Psoas muscle (tissue), 8 donors: ENCODE data around the gene DSC3. TPM values are rescaled to one million over a fixed set of nuclear protein-coding genes. Genes with fewer than 3 reads are reported as not detected.

ENCODE experiments used
- ATAC-seq, 4 donors: fragments of 200-7000 bp; cut with Tn5 transposase; one replicate each; pipeline ENCODE4 v1.9.1; 2020; ENCODE audit warnings: moderate library complexity in 3 of 4, mild to moderate bottlenecking in 2 of 4
- DNase-seq, 2 donors: peaks; one replicate each; pipeline ENCODE4 v3.0.0-alpha.2; 2020
- H3K27ac ChIP-seq: fragments of 200-600 bp; one replicate; pipeline ENCODE4 v1.8.0; 2022
- H3K27me3 ChIP-seq, 3 donors: fragments of 200-600 bp in 1 of 3; one replicate each; pipeline versions ENCODE4 v1.6.1 to v1.8.0; 2013 to 2022; ENCODE audit warnings: low read length in 2 of 3, mild to moderate bottlenecking in 2 of 3, moderate library complexity in 1 of 3; ENCODE audit not compliant: insufficient read depth in 3 of 3
- H3K36me3 ChIP-seq, 2 donors: fragments of 200-600 bp in 1 of 2; one replicate each; pipeline versions ENCODE4 v1.6.1 to v1.8.0; 2013 to 2022; ENCODE audit warnings: low read depth in 1 of 2, mild to moderate bottlenecking in 1 of 2, moderate library complexity in 1 of 2; ENCODE audit not compliant: insufficient read depth in 1 of 2
- H3K4me1 ChIP-seq: fragments of 200-600 bp; one replicate; pipeline ENCODE4 v1.8.0; 2022
- H3K4me3 ChIP-seq: fragments of 200-600 bp; one replicate; pipeline ENCODE4 v1.8.0; 2022; ENCODE audit warnings: mild to moderate bottlenecking
- H3K9me3 ChIP-seq: fragments of 200-600 bp; one replicate; pipeline ENCODE4 v1.8.0; 2022
- CTCF ChIP-seq: fragments of 200-600 bp; IDR thresholded peaks from one replicate; pipeline ENCODE4 v1.8.0; 2022; ENCODE audit warnings: antibody characterized with exemption
- WGBS, 3 donors: extraction: QIAGEN DNeasy Blood & Tissue Kit; methylation state at CpG; one replicate each; pipeline versions ENCODE4 v1.1.6 to v1.1.7; 2013; 5-methylcytosine and 5-hydroxymethylcytosine counted together
- intact Hi-C, 2 donors: fragments of 100-400 bp; cut with DNase I; formaldehyde crosslinking; loops; one replicate each; pipeline versions ENCODE4 v1.11.0 to v1.14.2; 2022
- polyA plus RNA-seq, 3 donors: library from polyadenylated mRNA; stranded (reverse); fragments of 200-250 nt; gene quantifications; one replicate each; pipeline ENCODE4 v1.2.3, GENCODE V29; 2013
- total RNA-seq, 4 donors: library from RNA; stranded (reverse); fragmentation: NEBNext Ultra II Directional in 2 of 4; extraction: Animal tissue kit (Norgen Biotek cat#: 25700) in 2 of 4; gene quantifications; one replicate each; pipeline versions ENCODE4 v1.2.1 to v1.2.4, GENCODE V29; 2021 to 2023
- donor health status: healthy with polysubstance abuse.
- donor health status: DM: no; HTN: no; CAD: no; lungs with moderate emphysema.
- donor health status: Bipolar disorder and iron deficiency.
- donor health status: healthy.
- donor health status: DM: yes; HTN: yes; CAD: no.
- donor health status: DM: no; HTN: no; CAD: no.
- donor health status: DM: no; HTN: no; CAD: no.
- donor health status: DM: yes; HTN: yes; CAD: no.

Gene DSC3
- total and polyA plus RNA-seq, 7 donors, result under 0.01 to 0.10 (median 0.06) TPM; not detected in 2

DNA sequence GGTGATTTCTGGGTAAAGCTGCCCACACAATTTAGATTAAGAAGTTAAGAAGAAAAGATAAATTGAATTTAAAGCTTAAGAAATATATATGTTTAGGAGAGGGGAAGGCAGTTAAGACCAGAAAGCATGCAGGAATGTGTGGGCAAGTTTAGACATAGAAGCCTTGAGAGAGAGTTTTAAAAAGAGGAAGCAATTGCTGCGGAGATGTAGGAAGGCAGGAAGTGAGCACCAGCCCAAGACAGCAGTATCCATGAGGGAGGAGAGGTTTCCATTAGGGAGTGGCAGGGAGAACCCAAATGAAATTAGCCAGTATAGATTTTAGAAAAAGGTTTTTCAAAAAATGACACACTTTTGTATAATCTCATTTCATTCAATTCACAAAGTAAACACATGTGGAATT, 35.3 kb upstream of the DSC3 start:
- no peaks in the 10 kb centered on the region for H3K36me3 ChIP-seq
- H3K27me3 ChIP-seq, result peaks cover 0 to 1% (median 0%) of the 10 kb centered on the region in 3 donors
- no peak overlapping the region for H3K27ac ChIP-seq
- no peak for DNase-seq
- H3K4me3 ChIP-seq, result no peak overlapping the region
- WGBS, 3 donors, result 81 to 90% (median 83%) methylated on average over 1 of the region's 1 CpG
- no peaks in the 10 kb centered on the region for H3K9me3 ChIP-seq
- intact Hi-C loops, result no loop called here
- no peaks in the 10 kb centered on the region for H3K4me1 ChIP-seq
- ATAC-seq, result no peak
- no peak for TF ChIP-seq CTCF

DNA sequence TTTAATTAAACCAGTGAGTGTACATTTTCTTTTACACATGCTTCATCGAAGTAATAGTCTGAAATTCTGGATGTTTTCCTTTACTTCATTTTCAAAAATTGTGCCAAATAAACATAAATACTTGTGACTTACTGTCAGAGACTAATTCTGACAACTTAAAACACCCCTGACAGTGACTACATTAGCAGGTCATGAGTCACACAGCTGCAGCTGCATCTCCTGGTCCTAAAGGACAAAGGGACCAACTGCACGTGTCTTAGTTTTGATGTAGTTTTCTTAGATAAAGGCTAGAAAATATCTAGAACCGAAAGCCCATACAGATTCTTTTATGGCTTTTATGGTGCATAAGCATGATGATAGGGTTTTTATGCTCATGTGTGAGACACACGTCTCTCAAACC, 29.6 kb upstream of the DSC3 start:
- Histone ChIP-seq H3K4me1 (no peaks in the 10 kb centered on the region), H3K27me3 (peaks cover 0 to 1% (median 0%) of the 10 kb centered on the region in 3 donors), H3K9me3 (no peaks in the 10 kb centered on the region), H3K4me3 (no peak overlapping the region), H3K36me3 (no peaks in the 10 kb centered on the region), H3K27ac (no peak overlapping the region)
- DNase-seq, result no peak
- no peak for TF ChIP-seq CTCF
- intact Hi-C loops, result no loop called here
- WGBS, 3 donors, result 76 to 82% (median 79%) methylated on average over 4 of the region's 4 CpGs
- ATAC-seq, result no peak

- no peak overlapping the region for H3K27ac ChIP-seq
- no peak overlapping the region for H3K4me3 ChIP-seq
- peaks cover 0 to 1% (median 0%) of the 10 kb centered on the region in 3 donors for H3K27me3 ChIP-seq
- intact Hi-C loops, result no loop called here
- DNase-seq, result no peak
- no peak for ATAC-seq
- no peak for TF ChIP-seq CTCF
- H3K9me3 ChIP-seq, result no peaks in the 10 kb centered on the region
- no peaks in the 10 kb centered on the region for H3K36me3 ChIP-seq
- H3K4me1 ChIP-seq, result no peaks in the 10 kb centered on the region
- 39 to 48% (median 42%) methylated on average over 3 of the region's 3 CpGs for WGBS, 3 donors
These were observed 27.7 kb upstream of the DSC3 start for GRCh38 chr18:31070206-31070605.

DNA sequence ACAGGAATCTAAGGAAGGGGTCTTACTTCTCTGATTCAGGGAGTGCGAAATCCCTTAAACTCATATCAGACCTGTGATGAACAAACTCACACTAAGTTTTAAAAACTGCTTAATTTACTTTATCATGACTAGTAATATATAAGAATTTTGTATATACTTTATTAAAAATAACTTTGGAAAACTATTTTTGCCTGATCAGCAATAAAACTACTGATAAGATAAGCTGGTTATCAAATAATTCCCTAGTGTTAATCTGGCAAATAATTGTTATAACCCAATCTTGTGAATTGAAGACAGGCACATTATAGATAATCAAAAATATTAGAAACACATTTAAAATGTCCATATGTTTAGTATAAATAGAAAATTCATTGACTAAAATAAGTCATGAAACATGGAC, 23.7 kb upstream of the DSC3 start:
- Histone ChIP-seq H3K27me3 (no peaks in the 10 kb centered on the region), H3K27ac (no peak overlapping the region), H3K4me3 (no peak overlapping the region), H3K36me3 (no peaks in the 10 kb centered on the region), H3K9me3 (no peaks in the 10 kb centered on the region), H3K4me1 (no peaks in the 10 kb centered on the region)
- intact Hi-C loops, result no loop called here
- no peak for TF ChIP-seq CTCF
- DNase-seq (no peak), ATAC-seq (no peak)
- 94 to 100% (median 97%) methylated on average over 1 of the region's 1 CpG for WGBS, 3 donors

DNA sequence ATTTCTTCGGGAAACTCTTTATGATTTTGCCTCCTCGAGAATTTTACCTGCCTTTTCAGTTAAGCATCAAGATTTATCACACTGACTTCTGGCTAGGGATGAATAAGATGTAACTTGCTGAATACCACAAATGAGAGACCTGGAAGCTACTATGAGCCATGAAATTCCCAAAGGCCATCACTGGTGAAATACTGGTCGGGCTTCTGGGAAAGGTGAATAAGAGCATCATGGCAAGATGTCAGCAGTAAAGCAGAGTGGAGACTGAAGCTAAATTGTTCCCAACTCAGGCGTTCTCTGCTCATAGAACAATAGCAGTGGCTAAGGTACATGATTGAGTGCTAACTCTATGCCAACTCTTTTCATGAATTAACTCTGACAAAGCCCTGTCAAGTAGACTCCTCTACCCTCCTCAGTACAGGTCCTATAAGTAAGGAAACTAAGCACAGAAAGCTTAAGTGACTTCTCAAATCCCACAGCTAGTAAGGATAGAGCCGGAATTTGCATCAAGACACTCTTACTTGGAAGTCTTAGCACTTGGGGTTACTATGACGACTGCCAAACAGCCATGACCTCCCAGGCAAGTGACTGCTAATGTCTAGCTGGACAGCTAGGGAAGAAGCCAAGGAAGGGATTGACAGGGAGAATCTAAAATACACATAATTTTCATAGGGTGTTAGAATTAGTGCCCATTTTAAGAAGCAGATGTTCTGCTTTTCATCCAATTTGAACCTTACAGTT, 22.7 kb upstream of the DSC3 start:
- ATAC-seq (no peak), DNase-seq (no peak)
- 66 to 72% (median 69%) methylated on average over 6 of the region's 6 CpGs for WGBS, 3 donors
- no peak overlapping the region for H3K27ac ChIP-seq
- no peaks in the 10 kb centered on the region for H3K27me3 ChIP-seq
- TF ChIP-seq CTCF, result no peak
- H3K9me3 ChIP-seq, result no peaks in the 10 kb centered on the region
- H3K4me3 ChIP-seq, result no peak overlapping the region
- no peaks in the 10 kb centered on the region for H3K4me1 ChIP-seq
- intact Hi-C loops, result no loop called here
- no peaks in the 10 kb centered on the region for H3K36me3 ChIP-seq
